CD4-positive, alpha-beta T cell treated with Interleukin-12 subunit alpha and Interleukin-12 subunit beta, for 1 hour (primary cell): ENCODE results near the gene SCN8A.
"Not testable (repeated sequence)": the region's sequence is repeated elsewhere in the genome, so short reads cannot be mapped to it uniquely, and the experiment has no call there.

Experiments used
- DNase-seq: peaks from one replicate; pipeline ENCODE4 v3.0.0-alpha.2; 2020

The SCN8A gene

DNA sequence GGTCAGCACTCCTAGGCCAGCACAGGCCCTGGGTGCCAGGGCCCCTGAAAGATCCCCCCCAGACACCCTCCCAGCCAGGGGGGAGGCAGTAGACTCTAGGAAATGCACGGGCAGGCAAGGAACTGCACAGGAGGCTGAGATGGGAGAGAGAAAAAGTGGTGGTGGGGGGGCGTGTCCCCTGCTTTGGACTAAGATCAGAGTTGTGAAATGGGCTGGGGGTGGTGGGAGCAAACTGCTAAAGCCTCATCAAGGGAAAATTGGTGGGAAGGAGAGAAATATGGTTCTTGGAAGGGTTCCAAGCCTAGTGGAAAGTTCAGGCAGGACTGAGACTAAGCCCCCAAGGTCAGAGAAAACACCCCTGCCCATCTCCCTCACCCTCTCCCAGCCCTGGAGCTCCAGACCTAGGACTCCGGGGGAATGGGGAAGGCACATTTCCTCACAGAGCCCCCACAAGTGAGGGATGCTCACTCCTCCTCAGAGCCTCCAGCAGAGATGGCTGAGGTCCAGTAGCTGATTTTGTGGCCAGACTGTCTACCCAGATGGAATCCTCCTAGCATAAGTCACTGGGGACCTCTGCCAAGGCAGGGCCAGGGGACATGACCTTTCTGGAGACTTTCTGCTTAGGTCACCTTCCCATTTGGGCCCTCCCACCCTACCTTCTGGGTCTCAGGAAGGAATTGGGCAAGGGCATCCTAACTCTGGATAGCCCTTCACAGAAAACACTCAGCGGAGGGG is 227.7 kb downstream of the SCN8A start:
- DNase-seq = no peak

DNA sequence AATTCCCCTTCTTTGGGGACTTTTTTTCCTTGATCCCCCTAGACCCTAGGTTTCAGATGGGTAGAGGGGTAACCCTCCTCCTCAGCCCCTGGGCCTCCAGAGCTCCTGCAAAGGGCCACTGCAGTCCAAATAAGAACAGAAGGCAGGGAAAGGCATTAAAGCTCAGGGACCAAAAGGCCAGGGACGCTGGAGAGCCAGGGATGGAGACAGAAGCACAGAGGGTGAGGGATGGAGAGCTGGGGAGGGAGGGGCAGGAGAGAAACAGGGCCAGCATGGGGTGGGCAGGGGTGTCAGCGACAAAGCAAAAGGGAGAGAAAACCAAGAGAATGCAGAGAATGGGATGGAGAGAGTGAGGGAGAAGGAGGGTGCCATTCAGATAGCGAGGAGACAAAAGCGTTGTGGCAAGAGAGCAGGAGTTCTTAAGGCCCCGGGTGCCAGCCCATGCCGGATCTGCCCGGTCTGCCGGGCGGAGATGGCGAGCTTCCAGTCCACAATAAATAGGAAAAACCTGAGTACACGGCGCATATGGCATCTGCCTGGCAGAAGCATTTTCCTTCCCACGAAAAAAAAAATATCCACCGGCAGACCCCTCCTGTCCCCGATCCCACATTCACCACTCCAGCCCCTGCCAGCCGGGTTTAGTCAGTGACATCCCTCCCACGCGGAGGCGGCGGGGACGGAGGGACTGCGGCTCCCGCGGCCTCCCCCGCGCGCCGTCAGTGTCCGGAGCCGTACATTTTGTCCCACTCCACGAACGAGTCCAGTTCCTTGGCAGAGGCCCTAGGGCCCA is 228.9 kb downstream of the SCN8A start:
- DNase-seq = no peak

- peak; percentile 83 for DNase-seq
Observed at GRCh38 chr12:51820526-51821439, 229.8 kb downstream of the SCN8A start.

- DNase-seq = peak; percentile 34
Observed at GRCh38 chr12:51821440-51822260, 230.6 kb downstream of the SCN8A start.

DNA sequence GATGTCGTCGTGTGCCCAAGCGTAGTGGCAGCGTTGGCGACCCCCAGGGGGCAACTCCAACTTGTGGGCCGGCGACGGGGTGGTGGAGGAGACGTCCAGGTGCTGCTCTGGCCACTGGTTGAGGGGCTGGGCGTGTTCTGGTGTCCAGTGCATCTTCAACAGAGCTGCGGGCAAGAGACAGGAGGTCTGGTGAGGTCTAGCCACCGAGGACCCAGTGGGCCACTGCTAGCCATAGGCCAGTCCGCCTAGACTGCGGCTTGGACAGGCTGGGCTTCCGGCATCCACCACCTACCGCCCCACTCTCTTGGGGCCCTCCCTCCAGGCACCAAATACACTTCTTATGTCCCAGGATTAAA is 231.2 kb downstream of the SCN8A start:
- no peak for DNase-seq

DNA sequence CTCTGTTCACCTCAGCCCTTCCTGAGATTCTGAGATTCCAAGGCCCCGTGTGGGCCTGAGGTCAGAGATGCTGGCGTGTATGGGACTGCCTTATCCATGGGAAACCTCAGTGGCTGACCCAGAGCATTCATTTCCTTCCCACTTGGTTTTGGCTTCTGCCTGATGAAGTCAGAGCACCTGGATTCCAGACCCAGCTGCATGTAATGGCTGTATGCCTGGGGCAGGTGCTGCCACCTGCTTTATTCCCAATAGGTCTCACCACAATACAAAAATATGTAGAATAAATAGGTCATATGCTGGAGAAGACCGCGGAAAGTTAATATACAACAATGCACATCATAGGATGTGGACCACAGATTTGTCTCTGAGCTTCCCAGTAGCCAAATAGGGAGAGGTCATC is 231.9 kb downstream of the SCN8A start:
- no peak for DNase-seq

GRCh38 chr12:51823875-51824565 is 233.0 kb downstream of the SCN8A start:
- DNase-seq = peak; percentile 51

DNA sequence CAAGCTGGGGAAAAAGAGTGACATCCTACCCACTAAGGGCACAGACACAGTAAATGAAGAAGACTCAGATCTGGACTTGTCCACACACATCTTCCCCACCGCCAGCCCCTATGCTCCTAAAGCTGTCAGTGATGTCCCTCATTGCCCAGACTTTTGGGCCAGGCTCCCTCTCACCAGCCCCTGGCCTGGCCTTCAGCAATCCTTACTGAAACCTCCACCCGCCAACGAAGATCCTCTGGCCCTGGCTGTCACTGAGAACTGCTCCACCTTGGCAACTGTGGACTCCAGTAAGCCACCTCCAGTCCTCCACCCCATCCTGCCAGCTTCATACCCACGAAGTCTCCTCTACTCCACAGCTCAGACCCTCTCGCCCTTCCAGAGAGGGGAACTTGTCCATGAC is 234.2 kb downstream of the SCN8A start:
- no peak for DNase-seq

GRCh38 chr12:51826881-51827280 is 235.8 kb downstream of the SCN8A start:
- no peak for DNase-seq

DNA sequence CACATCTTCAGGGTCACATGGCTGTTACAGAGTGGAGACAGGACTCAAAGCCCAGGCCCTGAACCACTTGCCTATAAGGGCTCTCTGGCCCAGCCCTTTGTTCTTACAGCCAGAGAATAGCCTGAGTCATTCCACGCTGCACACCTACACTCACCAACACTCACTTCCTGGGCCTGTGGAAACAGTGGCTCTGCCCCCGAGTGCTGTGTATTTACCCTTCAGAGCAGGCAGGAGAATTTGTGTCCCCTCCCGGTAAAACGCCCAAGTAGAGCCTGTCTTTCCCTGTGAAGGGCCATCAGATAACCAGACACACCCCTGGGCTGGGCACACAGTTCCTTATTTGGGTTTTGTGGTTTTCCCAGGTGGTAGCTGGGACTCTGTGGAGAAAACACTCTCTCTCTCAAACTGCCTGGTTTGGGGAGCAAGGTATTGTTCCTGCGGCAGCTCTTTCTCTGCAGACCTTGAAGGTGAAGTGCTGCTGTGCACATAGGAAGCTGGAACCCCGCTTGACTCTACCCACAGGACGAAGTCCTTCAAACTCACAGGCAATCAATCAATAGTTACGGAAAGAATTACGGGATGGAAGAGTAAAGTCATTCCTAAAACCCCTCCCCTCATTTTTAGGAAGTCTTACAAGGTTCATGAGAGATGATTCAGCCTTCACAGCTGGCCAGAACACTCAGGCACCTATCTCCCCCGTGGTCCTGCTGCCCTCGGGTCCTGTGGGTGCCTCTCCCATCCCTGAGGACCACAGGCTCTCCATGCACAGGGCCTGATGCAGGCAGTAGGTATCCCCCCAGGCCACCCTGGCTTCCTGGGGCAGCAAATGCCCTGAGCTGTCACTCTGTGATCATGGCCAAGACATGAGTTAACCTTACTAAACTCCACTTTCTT is 237.1 kb downstream of the SCN8A start:
- DNase-seq = no peak

DNA sequence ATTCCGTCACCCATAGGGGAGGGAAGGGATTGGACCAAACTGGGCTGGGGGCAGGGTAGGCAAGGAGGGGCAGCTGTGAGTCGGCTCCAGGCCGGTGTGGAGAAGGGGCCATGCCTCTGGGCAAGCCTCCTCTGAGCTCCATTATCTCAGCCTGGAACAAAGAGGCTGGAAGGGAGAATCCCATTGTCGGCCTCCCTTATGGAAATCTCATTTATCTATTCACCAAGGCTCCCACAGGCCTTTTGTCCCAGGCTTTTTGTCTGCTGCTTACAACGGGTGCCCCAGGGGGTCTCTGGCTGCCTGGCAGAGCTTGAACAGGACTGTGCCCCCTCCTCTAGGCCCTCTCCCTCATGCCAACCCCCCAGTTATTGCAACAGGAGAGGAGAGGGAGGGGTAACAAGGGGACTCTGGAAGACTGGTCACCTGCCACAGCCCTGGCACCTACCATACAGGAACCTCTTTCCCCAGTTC is 238.0 kb downstream of the SCN8A start:
- DNase-seq = no peak

- no peak for DNase-seq
Observed at GRCh38 chr12:51829641-51830040, 238.6 kb downstream of the SCN8A start.

- not testable (repeated sequence) for DNase-seq
Observed at GRCh38 chr12:51831817-51832216, 240.8 kb downstream of the SCN8A start.

GRCh38 chr12:51832354-51833107 is 241.5 kb downstream of the SCN8A start:
- DNase-seq = no peak

DNA sequence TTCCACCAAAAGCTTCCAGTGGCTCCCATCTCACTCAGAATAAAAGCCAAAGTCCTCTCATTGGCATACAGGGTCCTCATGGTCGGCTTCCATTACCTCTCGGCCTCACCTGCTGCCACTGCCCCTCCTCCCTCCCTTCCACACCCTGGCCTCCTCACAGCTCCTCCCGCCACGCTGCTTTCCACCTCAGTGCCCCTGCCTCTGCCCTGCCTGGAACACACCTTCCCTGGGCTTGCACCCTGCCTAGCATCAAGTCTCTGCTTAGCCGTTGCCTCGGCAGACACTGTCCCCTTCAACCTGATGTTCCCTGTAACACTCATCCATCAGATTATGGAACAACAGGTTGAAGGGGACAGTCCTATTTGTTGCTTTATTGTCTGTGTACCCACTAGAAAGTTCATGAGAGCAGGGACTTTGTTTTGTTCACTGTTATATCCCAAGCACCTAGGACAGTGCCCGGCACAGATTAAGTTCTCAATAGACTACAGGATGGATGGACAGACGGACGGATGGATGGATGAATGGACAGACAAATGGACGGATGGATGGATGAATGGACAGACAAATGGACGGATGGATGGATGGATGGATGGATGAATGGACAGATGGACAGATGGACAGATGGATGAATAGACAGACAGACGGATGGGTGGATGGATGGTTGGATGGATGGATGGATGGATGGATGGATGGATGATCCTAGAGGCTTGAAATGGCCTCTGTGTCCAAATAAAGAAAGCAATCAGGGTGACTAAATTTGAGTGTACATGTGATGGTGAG is 242.6 kb downstream of the SCN8A start:
- no peak for DNase-seq

GRCh38 chr12:51834411-51834810 is 243.4 kb downstream of the SCN8A start:
- no peak for DNase-seq

GRCh38 chr12:51836041-51836826 is 245.2 kb downstream of the SCN8A start:
- DNase-seq = no peak

DNA sequence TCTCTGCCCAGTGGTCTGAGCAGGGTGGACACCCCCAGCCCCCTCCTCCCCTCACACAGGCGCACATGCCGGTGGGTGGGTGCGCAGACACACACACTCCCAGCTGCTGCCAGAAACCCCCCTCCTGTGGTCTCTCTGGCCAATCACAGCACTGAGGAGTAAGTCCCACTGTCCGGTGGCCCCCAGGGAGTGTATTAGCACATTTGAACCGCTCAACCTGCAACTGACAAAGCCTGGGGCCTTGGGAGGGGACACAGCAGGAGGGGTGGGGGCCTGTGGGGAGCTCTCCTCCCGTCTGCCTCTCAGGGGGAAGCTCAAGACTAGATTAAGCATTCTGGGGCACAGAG is 245.8 kb downstream of the SCN8A start:
- no peak for DNase-seq
